HG03108 (cell line): ENCODE measurements around the gene ECE2.
"Not testable (repeated sequence)": the region's sequence is repeated elsewhere in the genome, so short reads cannot be mapped to it uniquely, and the experiment has no call there.

ENCODE experiments used
- ATAC-seq: cut with Tn5 transposase; IDR thresholded peaks from one replicate; pipeline ENCODE4 v1.9.1; 2021; ENCODE audit warnings: moderate library complexity; ENCODE audit not compliant: unreplicated experiment

Gene ECE2

DNA sequence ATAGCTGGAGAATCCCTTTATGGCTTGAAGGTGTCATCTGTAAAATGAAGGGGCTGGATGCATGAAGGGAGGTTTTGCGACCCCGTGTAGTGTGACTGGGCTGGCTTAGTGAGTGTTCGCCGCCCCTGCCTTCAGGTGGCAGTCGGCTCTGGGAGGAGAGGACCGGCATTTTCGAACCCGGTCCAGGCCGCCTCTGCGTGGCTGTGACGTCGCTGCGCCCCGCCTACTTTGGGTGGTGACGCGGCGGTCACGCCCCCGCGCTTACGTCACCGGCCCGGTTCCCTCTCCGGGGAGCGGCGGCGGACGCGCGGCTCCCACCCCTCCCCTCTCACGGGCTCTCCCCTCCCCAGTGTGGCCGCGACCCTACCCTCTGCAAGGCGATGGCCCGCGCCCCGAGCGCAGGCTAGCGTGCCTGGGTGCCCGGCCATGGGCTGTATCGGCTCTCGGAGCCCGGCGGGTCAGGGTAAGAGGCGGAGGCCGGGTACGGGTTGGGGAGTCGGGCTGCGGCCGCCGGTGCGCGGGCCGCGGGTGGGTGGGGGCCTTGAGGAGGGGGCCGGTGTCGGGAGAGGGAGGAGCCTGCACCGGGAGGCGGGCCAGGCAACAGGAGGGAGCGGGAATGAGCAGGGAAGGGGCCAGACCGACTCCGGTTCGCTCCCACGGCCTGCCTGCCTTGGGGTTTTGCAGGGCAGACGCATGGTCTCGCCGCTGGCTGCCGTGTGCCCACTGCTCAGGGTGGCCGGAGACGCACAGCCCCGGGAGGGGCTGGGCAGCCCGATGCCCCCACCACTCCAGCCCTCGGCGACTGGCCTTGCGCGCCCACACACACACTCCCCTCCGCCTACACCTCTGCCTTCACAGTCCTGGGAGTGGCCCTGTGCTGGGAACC lies 60.1 kb downstream of the ECE2 start:
- ATAC-seq: peak; percentile 71

DNA sequence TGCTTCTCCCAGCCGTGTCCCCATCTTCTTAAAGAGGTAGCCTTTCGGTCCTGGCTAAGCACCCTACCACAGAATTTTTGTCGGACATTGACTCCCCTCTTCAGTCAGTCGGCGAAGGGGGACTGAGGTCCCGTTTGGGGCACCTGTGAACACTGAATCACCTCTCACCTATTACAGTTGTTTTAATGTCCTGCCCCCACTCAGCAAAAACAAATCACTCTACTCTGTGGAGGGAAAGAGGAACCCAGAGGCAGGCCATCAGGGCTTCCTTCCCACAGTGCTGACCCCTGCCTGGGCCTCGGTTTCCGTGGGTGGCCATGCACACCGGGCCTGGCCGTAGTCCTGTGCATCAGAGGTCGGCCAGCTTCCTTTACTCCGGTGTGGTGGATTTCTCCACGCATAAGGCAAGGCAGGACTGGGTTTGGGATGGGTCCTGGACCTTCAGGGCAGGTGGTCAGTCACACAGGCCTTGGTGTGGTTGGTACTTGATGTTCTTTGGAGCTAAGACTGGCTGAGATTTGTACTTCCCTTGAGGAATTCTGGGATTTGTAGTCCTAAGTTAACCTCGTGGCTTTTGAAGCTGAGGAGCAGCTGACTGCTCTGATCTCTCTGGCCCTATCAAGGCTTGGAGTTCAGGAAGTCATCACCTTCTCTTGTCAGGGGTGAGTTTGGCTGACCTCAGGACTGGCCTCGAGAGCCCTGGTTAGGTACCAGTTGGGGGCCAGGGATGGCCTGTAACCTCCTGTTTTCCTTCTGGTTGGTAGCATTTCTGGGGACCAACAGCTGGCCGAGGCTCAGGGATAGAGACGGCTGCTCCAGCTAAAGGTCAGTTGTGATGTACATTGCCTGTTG lies 61.0 kb downstream of the ECE2 start:
- no peak for ATAC-seq

DNA sequence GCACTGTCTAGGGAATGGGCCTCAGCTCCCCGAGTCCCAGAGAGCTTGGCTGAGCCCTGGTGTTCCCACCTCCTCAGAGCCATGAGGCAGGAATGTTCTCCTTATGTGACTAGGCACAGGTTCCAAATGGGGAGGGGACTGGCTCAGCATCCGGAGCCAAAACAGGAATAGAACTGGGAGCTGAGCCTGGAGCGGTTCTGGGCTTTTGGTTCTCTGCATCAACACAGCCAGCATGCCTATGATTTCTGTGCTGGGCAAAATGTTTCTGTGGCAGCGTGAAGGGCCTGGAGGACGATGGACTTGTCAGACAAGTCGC lies 61.5 kb downstream of the ECE2 start, which contains the start of gene FAM131A:
TSS of gene FAM131A (plus strand) at position 202 of the 316 bp plus-strand sequence. CDS start at position 233, 31 bp downstream.
- ATAC-seq: no peak

DNA sequence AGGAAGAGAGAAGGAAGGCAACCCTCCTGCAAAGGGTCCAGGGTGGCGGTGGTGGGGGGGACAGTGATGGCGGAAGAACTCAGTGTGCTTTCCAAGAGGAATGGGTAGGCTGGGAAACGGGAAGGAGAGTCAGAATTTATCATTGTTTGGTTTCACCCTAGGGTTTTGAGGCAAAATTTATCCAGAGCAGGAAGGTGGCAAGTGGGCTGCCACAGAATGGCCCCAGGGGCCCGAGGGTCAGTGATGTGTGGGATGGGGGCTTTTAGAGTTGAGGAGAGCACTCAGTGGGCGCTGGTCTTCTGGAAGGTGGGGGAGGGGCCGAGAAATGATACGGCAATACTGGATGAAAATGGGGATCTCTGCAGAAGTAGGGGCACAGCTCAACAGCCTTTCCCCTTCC lies 62.2 kb downstream of the ECE2 start:
- ATAC-seq: no peak

DNA sequence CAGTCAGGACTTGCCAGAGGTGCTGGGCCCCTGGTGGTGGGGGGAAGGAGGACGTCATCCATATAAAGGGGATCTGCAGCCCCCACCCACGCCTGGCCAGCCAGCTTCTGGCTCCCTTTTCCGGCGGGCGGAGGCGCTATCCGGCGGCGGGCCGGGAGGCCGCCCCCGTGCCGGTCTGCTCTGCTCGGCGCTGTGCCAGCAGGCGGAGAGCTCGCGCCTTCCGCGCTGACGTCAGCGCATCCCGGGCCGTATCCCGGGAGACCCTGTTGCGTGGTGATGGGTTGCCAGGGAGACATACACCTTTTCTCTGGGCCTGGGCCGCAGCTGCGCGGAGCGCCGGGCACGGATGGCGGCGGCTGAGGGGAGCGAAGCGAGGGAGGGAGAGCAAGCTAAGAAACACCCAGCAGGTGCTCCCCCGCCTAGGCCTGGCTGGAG lies 62.7 kb downstream of the ECE2 start:
- no peak for ATAC-seq

DNA sequence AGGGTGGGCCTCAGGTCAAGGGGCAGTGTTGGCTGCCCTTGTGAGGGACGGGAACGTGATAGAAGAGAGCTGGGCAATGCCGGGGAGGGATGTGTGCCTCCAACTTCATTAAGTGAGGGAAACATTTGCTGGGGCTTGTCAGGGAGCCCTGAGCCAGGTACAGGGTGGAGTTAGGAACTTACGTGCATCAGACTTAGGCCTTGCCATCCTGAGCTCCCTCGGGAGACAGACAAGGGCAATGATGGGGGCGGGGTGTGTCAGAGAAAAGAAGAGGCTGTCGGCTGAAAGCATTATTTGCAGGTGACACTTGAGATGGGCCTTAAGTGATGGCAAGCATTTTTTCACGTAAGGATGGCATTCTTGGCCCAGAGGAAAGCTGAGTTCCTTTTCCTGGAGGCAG lies 63.2 kb downstream of the ECE2 start:
- no peak for ATAC-seq

DNA sequence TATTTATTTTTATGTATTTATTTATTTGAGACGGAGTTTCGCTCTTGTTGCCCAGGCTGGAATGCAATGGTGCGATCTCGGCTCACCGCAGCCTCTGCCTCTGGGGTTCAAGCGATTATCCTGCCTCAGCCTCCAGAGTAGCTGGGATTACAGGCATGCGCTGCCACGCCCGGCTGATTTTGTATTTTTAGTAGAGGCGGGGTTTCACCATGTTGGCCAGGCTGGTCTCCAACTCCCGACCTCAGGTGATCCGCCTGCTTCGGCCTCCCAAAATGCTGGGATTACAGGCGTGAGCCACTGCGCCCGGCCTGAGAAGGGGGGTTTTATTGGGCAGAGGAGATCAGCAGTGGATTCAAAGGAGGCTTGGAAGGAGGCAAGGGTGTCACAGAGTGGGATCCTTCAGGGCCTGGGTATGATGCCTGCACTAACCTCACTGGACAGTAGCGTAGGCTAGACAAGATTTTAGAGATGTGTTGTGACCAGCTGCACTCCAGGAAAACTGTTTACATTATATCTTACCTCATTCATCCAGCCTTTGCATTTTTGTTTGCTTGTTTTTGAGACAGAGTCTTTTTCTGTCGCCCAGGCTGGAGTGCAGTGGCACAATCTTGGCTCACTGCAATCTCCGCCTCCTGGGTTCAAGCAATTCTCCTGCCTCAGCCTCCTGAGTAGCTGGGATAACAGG lies 63.8 kb downstream of the ECE2 start:
- not testable (repeated sequence) for ATAC-seq

DNA sequence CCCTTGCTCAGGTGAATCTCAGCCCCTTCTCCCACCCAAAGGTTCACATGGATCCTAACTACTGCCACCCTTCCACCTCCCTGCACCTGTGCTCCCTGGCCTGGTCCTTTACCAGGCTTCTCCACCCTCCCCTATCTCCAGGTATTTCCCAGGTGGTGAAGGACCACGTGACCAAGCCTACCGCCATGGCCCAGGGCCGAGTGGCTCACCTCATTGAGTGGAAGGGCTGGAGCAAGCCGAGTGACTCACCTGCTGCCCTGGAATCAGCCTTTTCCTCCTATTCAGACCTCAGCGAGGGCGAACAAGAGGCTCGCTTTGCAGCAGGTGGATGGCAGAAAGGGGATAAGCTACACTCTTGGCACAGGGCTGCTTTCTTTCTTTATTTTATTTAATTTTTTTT lies 66.1 kb downstream of the ECE2 start:
- no peak for ATAC-seq
